Lower lobe of right lung (tissue), 2 donors: ENCODE results near the gene BABAM2. TPM values are rescaled to one million over a fixed set of nuclear protein-coding genes. Genes with fewer than 3 reads are reported as not detected.

Experiments
- ATAC-seq, 2 donors: fragments of 200-7000 bp; cut with Tn5 transposase; one replicate each; pipeline ENCODE4 v1.9.1; 2020 to 2022; ENCODE audit warnings: mild to moderate bottlenecking in 2 of 2, moderate library complexity in 2 of 2
- DNase-seq: peaks from one replicate; pipeline ENCODE4 v3.0.0-alpha.2; 2020
- H3K27ac ChIP-seq: fragments of 200-600 bp; one replicate; pipeline ENCODE4 v1.8.0; 2022
- H3K27me3 ChIP-seq: fragments of 200-600 bp; one replicate; pipeline ENCODE4 v1.8.0; 2022; ENCODE audit warnings: low read depth
- H3K36me3 ChIP-seq: fragments of 200-600 bp; one replicate; pipeline ENCODE4 v1.8.0; 2022; ENCODE audit warnings: mild to moderate bottlenecking
- H3K4me1 ChIP-seq: fragments of 200-600 bp; one replicate; pipeline ENCODE4 v1.8.0; 2022
- H3K4me3 ChIP-seq: fragments of 200-600 bp; one replicate; pipeline ENCODE4 v1.8.0; 2022; ENCODE audit warnings: mild to moderate bottlenecking
- H3K9me3 ChIP-seq: fragments of 200-600 bp; one replicate; pipeline ENCODE4 v1.8.0; 2022
- CTCF ChIP-seq: fragments of 200-600 bp; IDR thresholded peaks from one replicate; pipeline ENCODE4 v1.8.0; 2022; ENCODE audit warnings: antibody characterized with exemption, mild to moderate bottlenecking
- intact Hi-C: fragments of 100-400 bp; cut with DNase I; formaldehyde crosslinking; loops from one replicate; pipeline ENCODE4 v1.11.0; 2022
- total RNA-seq: library from RNA; stranded (reverse); fragmentation: NEBNext Ultra II Directional; extraction: Animal tissue kit (Norgen Biotek cat#: 25700); gene quantifications from one replicate; pipeline ENCODE4 v1.2.1, GENCODE V29; 2021
- donor health status: DM: no; HTN: yes; CAD: no; lungs with severe emphysema.

BABAM2 gene
- total RNA-seq, 1 donor from 2014 or later = 39.5 TPM

GRCh38 chr2:28133778-28134177 is 243.2 kb downstream of the BABAM2 start:
- no peak for ATAC-seq
- no peaks in the 10 kb centered on the region for H3K36me3 ChIP-seq
- no peak overlapping the region for H3K4me3 ChIP-seq
- no peak overlapping the region for H3K27ac ChIP-seq
- no peak for DNase-seq
- no peaks in the 10 kb centered on the region for H3K27me3 ChIP-seq
- no peaks in the 10 kb centered on the region for H3K9me3 ChIP-seq
- intact Hi-C loops = no loop called here
- no peak for TF ChIP-seq CTCF
- H3K4me1 ChIP-seq = peaks cover 23% of the 10 kb centered on the region

GRCh38 chr2:28134262-28134812 is 243.8 kb downstream of the BABAM2 start:
- intact Hi-C loops = no loop called here
- ATAC-seq (peak; percentile 96), DNase-seq (peak; percentile 52)
- no peaks in the 10 kb centered on the region for H3K9me3 ChIP-seq
- no peaks in the 10 kb centered on the region for H3K36me3 ChIP-seq
- peaks cover 23% of the 10 kb centered on the region for H3K4me1 ChIP-seq
- TF ChIP-seq CTCF = no peak
- no peaks in the 10 kb centered on the region for H3K27me3 ChIP-seq
- no peak overlapping the region for H3K4me3 ChIP-seq
- peak overlapping the region; percentile 33 for H3K27ac ChIP-seq

GRCh38 chr2:28134857-28135256 is 244.3 kb downstream of the BABAM2 start:
- intact Hi-C loops = no loop called here
- Histone ChIP-seq H3K27ac (peak overlapping the region; percentile 33), H3K4me3 (no peak overlapping the region), H3K27me3 (no peaks in the 10 kb centered on the region), H3K4me1 (peaks cover 23% of the 10 kb centered on the region), H3K9me3 (no peaks in the 10 kb centered on the region), H3K36me3 (no peaks in the 10 kb centered on the region)
- DNase-seq = no peak
- no peak for TF ChIP-seq CTCF
- no peak for ATAC-seq

- intact Hi-C loops = no loop called here
- Histone ChIP-seq H3K9me3 (no peaks in the 10 kb centered on the region), H3K27me3 (no peaks in the 10 kb centered on the region), H3K4me1 (peaks cover 23% of the 10 kb centered on the region), H3K27ac (no peak overlapping the region), H3K4me3 (no peak overlapping the region), H3K36me3 (no peaks in the 10 kb centered on the region)
- TF ChIP-seq CTCF = no peak
- no peak for ATAC-seq
- DNase-seq = no peak
These were observed 244.8 kb downstream of the BABAM2 start for GRCh38 chr2:28135324-28135723.

- intact Hi-C loops = no loop called here
- H3K27me3 ChIP-seq = no peaks in the 10 kb centered on the region
- ATAC-seq = no peak
- no peak overlapping the region for H3K4me3 ChIP-seq
- no peak overlapping the region for H3K27ac ChIP-seq
- DNase-seq = no peak
- H3K4me1 ChIP-seq = peaks cover 23% of the 10 kb centered on the region
- no peaks in the 10 kb centered on the region for H3K36me3 ChIP-seq
- TF ChIP-seq CTCF = no peak
- H3K9me3 ChIP-seq = no peaks in the 10 kb centered on the region
These were observed 245.3 kb downstream of the BABAM2 start for GRCh38 chr2:28135799-28136198.
